K562 (cell line): Measurements from ENCODE around the gene OGT. TPM values are rescaled to one million over a fixed set of nuclear protein-coding genes. Genes with fewer than 3 reads are reported as not detected.
"Not testable (repeated sequence)": the region's sequence is repeated elsewhere in the genome, so short reads cannot be mapped to it uniquely, and the experiment has no call there.

Source experiments
- ATAC-seq: fragments of 200-7000 bp; cut with Tn5 transposase; 3 replicates; pipeline ENCODE4 v1.9.1; 2020; ENCODE audit warnings: moderate library complexity
- BruUV-seq: library from RNA; stranded (reverse); fragments of 400-500 nt; replicated peaks from 2 replicates; lab custom pipeline; 2021; lab: Mats Ljungman, UMichigan
- CTCF ChIA-PET: fragments of 300-600 bp; formaldehyde crosslinking; extraction: SDS; loops from one replicate; lab custom pipeline; 2021; ENCODE audit warnings: low intra/inter-chr PET ratio; lab: Yijun Ruan, JAX
- POLR2A ChIA-PET: fragments of 300-600, 350-650 bp; sonication (Branson Sonifier 250); formaldehyde crosslinking; extraction: SDS; loops from one replicate; lab custom pipeline; 2021; ENCODE audit warnings: antibody characterized with exemption, inconsistent platforms; lab: Yijun Ruan, JAX
- DNase-seq, 4 experiments: peaks; one replicate each; pipeline versions ENCODE4 v3.0.0 to v3.0.0-alpha.2; 2011 to 2018; ENCODE audit warnings: low spot score in 3 of 4, mixed read lengths in 3 of 4; ENCODE audit errors: extremely low read depth in 1 of 4
- FAIRE-seq: peaks from 2 replicates; lab custom pipeline; 2011; peaks lifted over from hg19 to GRCh38; lab: Jason Lieb, UNC
- H2AFZ ChIP-seq: 2 replicates; pipeline ENCODE4 v1.6.0; 2011; ENCODE audit warnings: low read depth, low read length, control low read depth, inconsistent platforms
- H3K27ac ChIP-seq: fragments of 200-600 bp; 3 replicates; pipeline ENCODE4 v1.8.0; 2011; ENCODE audit warnings: low read depth, mild to moderate bottlenecking, control low read depth, inconsistent platforms, low read length, moderate library complexity, mixed read lengths; ENCODE audit errors: extremely low read depth
- H3K27me3 ChIP-seq, 2 experiments: fragments of 300-600 bp in 1 of 2; 2 replicates in 1 of 2; 3 replicates in 1 of 2; pipeline versions ENCODE4 v1.6.0 to v1.8.0; 2011; ENCODE audit warnings: inconsistent platforms in 2 of 2, low read length in 2 of 2, mild to moderate bottlenecking in 1 of 2, mixed read lengths in 1 of 2, moderate library complexity in 1 of 2; ENCODE audit not compliant: control insufficient read depth in 2 of 2, insufficient read depth in 2 of 2
- H3K36me3 ChIP-seq: fragments of 300-600 bp; 3 replicates; pipeline ENCODE4 v1.8.0; 2011; ENCODE audit warnings: mild to moderate bottlenecking, low read length, inconsistent platforms; ENCODE audit not compliant: control insufficient read depth, insufficient read depth
- H3K4me1 ChIP-seq, 2 experiments: fragments of 200-600 bp in 1 of 2; replicated peaks in 1 of 2; 2 replicates in 1 of 2; 3 replicates in 1 of 2; pipeline versions ENCODE4 v1.5.1 to v1.8.0; 2011; ENCODE audit warnings: inconsistent platforms in 2 of 2, low read length in 2 of 2, mild to moderate bottlenecking in 1 of 2, mixed read lengths in 1 of 2, moderate library complexity in 1 of 2; ENCODE audit not compliant: control insufficient read depth in 2 of 2, insufficient read depth in 2 of 2
- H3K4me2 ChIP-seq: 2 replicates; pipeline ENCODE4 v1.6.1; 2011; ENCODE audit warnings: low read length, control low read depth, inconsistent platforms, mixed read lengths; ENCODE audit not compliant: insufficient read depth
- H3K4me3 ChIP-seq: fragments of 200-600 bp; sonication (generic), shearing (Covaris generic); 2 replicates; pipeline ENCODE4 v1.5.1; 2016; ENCODE audit warnings: control low read depth, inconsistent platforms
- H3K79me2 ChIP-seq: fragments of 200-600 bp; 3 replicates; pipeline ENCODE4 v1.8.0; 2011; ENCODE audit warnings: low read length, inconsistent platforms; ENCODE audit not compliant: control insufficient read depth, insufficient read depth
- H3K9ac ChIP-seq, 2 experiments: 2 replicates each; pipeline versions ENCODE4 v1.6.0 to v1.6.1; 2011; ENCODE audit warnings: low read depth in 2 of 2, low read length in 2 of 2, control low read depth in 1 of 2, inconsistent platforms in 1 of 2, mild to moderate bottlenecking in 1 of 2, mixed read lengths in 1 of 2; ENCODE audit not compliant: insufficient read depth in 1 of 2
- H3K9me1 ChIP-seq: one replicate; pipeline ENCODE4 v1.6.0; 2011; ENCODE audit warnings: inconsistent platforms, mild to moderate bottlenecking, low read length, moderate library complexity; ENCODE audit not compliant: control insufficient read depth, insufficient read depth
- H3K9me3 ChIP-seq: replicated peaks from 2 replicates; pipeline ENCODE4 v1.5.1; 2011; ENCODE audit warnings: low read depth, low read length, inconsistent platforms; ENCODE audit not compliant: control insufficient read depth, insufficient read depth
- H4K20me1 ChIP-seq: replicated peaks from 2 replicates; pipeline ENCODE4 v1.6.1; 2011; ENCODE audit warnings: low read length, inconsistent platforms, mixed read lengths; ENCODE audit not compliant: control insufficient read depth, insufficient read depth
- CBX5 ChIP-seq: IDR thresholded peaks from 2 replicates; pipeline ENCODE4 v1.6.1; 2014; ENCODE audit warnings: low read depth, borderline replicate concordance
- HNRNPK ChIP-seq: fragments of 200-400 bp; formaldehyde crosslinking; IDR thresholded peaks from one replicate; pipeline ENCODE4 v1.6.1; 2018; ENCODE audit warnings: mild to moderate bottlenecking, low read depth, low read length; ENCODE audit not compliant: poor library complexity, severe bottlenecking
- MEIS2 ChIP-seq: fragments of 450-650 bp; IDR thresholded peaks from 2 replicates; pipeline ENCODE4 v1.6.1; 2014; ENCODE audit warnings: mild to moderate bottlenecking; ENCODE audit not compliant: partially characterized antibody
- NRF1 ChIP-seq, 2 experiments: fragments of 450-650 bp; IDR thresholded peaks in 1 of 2; conservative IDR thresholded peaks in 1 of 2; 2 replicates each; pipeline ENCODE4 v1.6.1; 2014; ENCODE audit warnings: mild to moderate bottlenecking in 2 of 2
- STAG1 ChIP-seq: sonication (generic); formaldehyde crosslinking; IDR thresholded peaks from 2 replicates; pipeline ENCODE4 v1.5.0; 2020; ENCODE audit warnings: missing genetic modification reagents, borderline replicate concordance
- ZNF644 ChIP-seq: fragments of 200-800 bp; sonication (Bioruptor generic); IDR thresholded peaks from 2 replicates; pipeline ENCODE4 v1.6.1; 2016; ENCODE audit warnings: low read depth, missing genetic modification characterization, missing compliant biosample characterization
- ZZZ3 ChIP-seq: fragments of 450-650 bp; IDR thresholded peaks from 2 replicates; pipeline ENCODE4 v1.6.1; 2016; ENCODE audit warnings: antibody characterized with exemption, mild to moderate bottlenecking, moderate library complexity
- WGBS: fragments of 100-300 bp; shearing (Covaris generic); methylation state at CpG from one replicate; pipeline ENCODE4 v1.1.6; 2016; ENCODE audit warnings: low coverage, mixed read lengths; ENCODE audit not compliant: insufficient coverage; ENCODE audit errors: missing lambda C conversion rate; 5-methylcytosine and 5-hydroxymethylcytosine counted together
- in situ Hi-C: fragments of 300-500 bp; cut with MboI; formaldehyde crosslinking; loops from 4 replicates; pipeline ENCODE4 v1.15.0; 2018; ENCODE audit warnings: inconsistent platforms, mixed read lengths
- intact Hi-C: fragments of 100-400 bp; cut with micrococcal nuclease; formaldehyde crosslinking; loops from 2 replicates; pipeline ENCODE4 v1.14.2; 2022
- polyA plus RNA-seq, 8 experiments: library from polyadenylated mRNA; depleted of rRNA in 4 of 8; stranded (reverse) in 5 of 8; unstranded in 3 of 8; fragments of >200 nt; fragmentation: Nextera tagmentation in 2 of 8; fragmentation: Illumina TruSeq in 1 of 8; extraction: Ambion mirVana in 2 of 8; extraction: Trizol in 1 of 8; gene quantifications; 2 replicates each; pipeline versions ENCODE4 v1.2.1 to v1.2.3, GENCODE V29; 2011 to 2014; ENCODE audit warnings: inconsistent platforms in 1 of 8, missing spikeins in 1 of 8
- total RNA-seq, 7 experiments: library from RNA; depleted of rRNA in 6 of 7; stranded (reverse); fragments of >200 nt in 6 of 7; fragmentation: Illumina TruSeq in 2 of 7; extraction: Trizol in 2 of 7; gene quantifications; 2 replicates each; pipeline versions ENCODE4 v1.2.1 to v1.2.3, GENCODE V29; 2011 to 2021; ENCODE audit warnings: low replicate concordance in 1 of 7
- TF ChIP-seq, protein P1 (sequence below): fragments of 250-450 bp; sonication (Bioruptor Pico); IDR thresholded peaks from 2 replicates; pipeline ENCODE4 v1.8.0; 2021; ENCODE audit warnings: moderate library complexity, mild to moderate bottlenecking, inconsistent platforms
- TF ChIP-seq, protein P2 (sequence below), 2 experiments: fragments of 450-650 bp in 1 of 2; sonication (generic) in 1 of 2; formaldehyde crosslinking in 1 of 2; IDR thresholded peaks in 1 of 2; conservative IDR thresholded peaks in 1 of 2; 2 replicates each; pipeline versions ENCODE4 v1.6.1 to v1.8.1; 2016 to 2023; ENCODE audit warnings: mild to moderate bottlenecking in 2 of 2, moderate library complexity in 2 of 2, inconsistent platforms in 1 of 2, missing genetic modification reagents in 1 of 2

The OGT gene
- total and polyA plus RNA-seq, 9 of the 15 experiments (the other 6 are each of a cell fraction or from before 2014, with no cell fraction given): 38.9 to 347 (median 117) TPM

DNA sequence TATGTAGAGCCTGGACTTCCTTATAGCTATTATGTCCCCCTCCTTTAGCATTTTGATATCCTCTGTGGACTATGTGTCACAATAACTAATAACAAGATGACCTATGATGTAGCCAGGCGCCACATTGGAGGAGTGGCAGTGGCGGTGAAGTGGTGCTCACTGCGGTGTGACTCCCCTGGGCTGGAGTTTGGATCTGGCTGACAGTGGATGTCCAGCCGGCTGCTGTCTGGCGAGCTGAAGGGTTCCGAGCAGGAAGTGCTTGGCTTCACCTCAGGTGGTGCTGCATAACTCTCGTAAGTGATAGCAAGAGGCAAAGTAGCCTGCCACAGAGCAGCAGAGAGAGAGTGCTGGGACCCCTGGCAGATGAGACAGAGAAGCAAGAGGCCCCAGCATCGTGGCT is 60.3 kb downstream of the OGT start:
- FAIRE-seq, CTCF ChIA-PET: not testable (repeated sequence)
- 60% methylated on average over 2 of the region's 8 CpGs for WGBS

DNA sequence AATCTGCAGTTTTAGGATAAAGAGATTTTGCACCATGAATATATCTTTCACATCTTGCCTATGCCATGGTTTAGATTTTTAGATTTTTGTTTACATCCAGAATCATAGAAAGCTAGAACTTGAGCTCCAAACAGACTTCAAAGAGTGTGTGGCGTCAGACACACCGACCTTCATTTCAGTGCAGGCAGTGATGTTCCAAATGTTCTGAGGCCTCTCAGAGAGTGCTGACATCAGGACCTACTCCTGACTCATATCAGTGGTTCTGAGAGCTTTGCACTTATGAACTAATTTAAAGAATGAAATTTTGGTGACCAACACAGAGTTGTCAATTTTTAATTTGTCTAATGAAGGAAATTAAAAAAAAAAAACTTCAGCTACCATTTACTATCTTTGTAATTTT is 67.1 kb downstream of the OGT start:
- intact Hi-C loops (no loop called here), in situ Hi-C loops (no loop called here)
- Histone ChIP-seq H3K9ac (no peak overlapping the region), H3K9me3 (no peaks in the 10 kb centered on the region), H3K79me2 (no peaks in the 10 kb centered on the region), H4K20me1 (no peaks in the 10 kb centered on the region), H3K4me1 (no peaks in the 10 kb centered on the region), H3K9me1 (no peaks in the 10 kb centered on the region), H3K27ac (no peak overlapping the region), H3K27me3 (no peaks in the 10 kb centered on the region), H2AFZ (no peak overlapping the region), H3K4me2 (no peak overlapping the region), H3K36me3 (no peaks in the 10 kb centered on the region), H3K4me3 (no peak overlapping the region)
- ATAC-seq (no peak), DNase-seq (no peak), FAIRE-seq (no peak)
- TF ChIP-seq, protein P1, sequence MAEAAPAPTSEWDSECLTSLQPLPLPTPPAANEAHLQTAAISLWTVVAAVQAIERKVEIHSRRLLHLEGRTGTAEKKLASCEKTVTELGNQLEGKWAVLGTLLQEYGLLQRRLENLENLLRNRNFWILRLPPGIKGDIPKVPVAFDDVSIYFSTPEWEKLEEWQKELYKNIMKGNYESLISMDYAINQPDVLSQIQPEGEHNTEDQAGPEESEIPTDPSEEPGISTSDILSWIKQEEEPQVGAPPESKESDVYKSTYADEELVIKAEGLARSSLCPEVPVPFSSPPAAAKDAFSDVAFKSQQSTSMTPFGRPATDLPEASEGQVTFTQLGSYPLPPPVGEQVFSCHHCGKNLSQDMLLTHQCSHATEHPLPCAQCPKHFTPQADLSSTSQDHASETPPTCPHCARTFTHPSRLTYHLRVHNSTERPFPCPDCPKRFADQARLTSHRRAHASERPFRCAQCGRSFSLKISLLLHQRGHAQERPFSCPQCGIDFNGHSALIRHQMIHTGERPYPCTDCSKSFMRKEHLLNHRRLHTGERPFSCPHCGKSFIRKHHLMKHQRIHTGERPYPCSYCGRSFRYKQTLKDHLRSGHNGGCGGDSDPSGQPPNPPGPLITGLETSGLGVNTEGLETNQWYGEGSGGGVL: no peak
- TF ChIP-seq, protein P2, sequence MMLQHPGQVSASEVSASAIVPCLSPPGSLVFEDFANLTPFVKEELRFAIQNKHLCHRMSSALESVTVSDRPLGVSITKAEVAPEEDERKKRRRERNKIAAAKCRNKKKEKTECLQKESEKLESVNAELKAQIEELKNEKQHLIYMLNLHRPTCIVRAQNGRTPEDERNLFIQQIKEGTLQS (IDR thresholded peaks at IDR 0.05): no peak
- TF ChIP-seq, protein P2 (CRISPR knock-in tag; conservative IDR thresholded peaks at IDR 0.05): no peak
- TF ChIP-seq NRF1 (conservative IDR thresholded peaks at IDR 0.05 in 1 of 2, IDR thresholded peaks at IDR 0.05 in 1 of 2) (no peak), MEIS2 (no peak), ZNF644 (no peak), ZZZ3 (no peak), HNRNPK (no peak), CBX5 (no peak), STAG1 (CRISPR knock-in tag) (no peak)
- ChIA-PET POLR2A (interaction anchor here (1.6 kb wide), 1 partner anchor 8 kb away, joined by 4 read pairs; no protein-coding TSS in a partner anchor), CTCF (no interaction called here)
- WGBS: 100% methylated on average over 2 of the region's 2 CpGs
- no TSS peak for BruUV-seq

More for the DNA sequence above, 60.3 kb downstream of the OGT start:
- BruUV-seq, H3K4me1 ChIP-seq, ATAC-seq, H3K9me1 ChIP-seq, H2AFZ ChIP-seq, H3K36me3 ChIP-seq, H3K27me3 ChIP-seq, H4K20me1 ChIP-seq, H3K9me3 ChIP-seq, H3K79me2 ChIP-seq, H3K4me3 ChIP-seq, intact Hi-C loops, in situ Hi-C loops, H3K27ac ChIP-seq, DNase-seq, H3K9ac ChIP-seq, H3K4me2 ChIP-seq, POLR2A ChIA-PET: not testable (repeated sequence)
